SU-DHL-6 (cell line): ENCODE results near the gene NT5DC1.

ENCODE experiments used
- H2AFZ ChIP-seq: fragments of 200-600 bp; sonication (generic); 2 replicates; pipeline ENCODE4 v1.6.1; 2014; ENCODE audit warnings: low read depth, mild to moderate bottlenecking, moderate library complexity, mixed read lengths, antibody characterized with exemption, low read length; ENCODE audit not compliant: severe bottlenecking
- H3F3A ChIP-seq: fragments of 200-600 bp; shearing (Covaris generic); 2 replicates; pipeline ENCODE4 v1.6.0; 2016; ENCODE audit warnings: antibody characterized with exemption, mild to moderate bottlenecking; ENCODE audit not compliant: insufficient read depth
- H3K27ac ChIP-seq: fragments of 200-600 bp; sonication (generic); 2 replicates; pipeline ENCODE4 v1.5.1; 2016; ENCODE audit warnings: low read depth, mild to moderate bottlenecking, low read length, moderate library complexity, mixed read lengths
- H3K27me3 ChIP-seq: fragments of 200-600 bp; sonication (generic), shearing (Covaris generic); 2 replicates; pipeline ENCODE4 v1.6.0; 2014; ENCODE audit warnings: mild to moderate bottlenecking, low read length
- H3K36me3 ChIP-seq: fragments of 200-600 bp; sonication (generic); 2 replicates; pipeline ENCODE4 v1.6.1; 2014; ENCODE audit warnings: mild to moderate bottlenecking, low read length, mixed read lengths
- H3K4me2 ChIP-seq: fragments of 300-600, 200-600 bp; shearing (Covaris generic), sonication (generic); 2 replicates; pipeline ENCODE4 v1.6.0; 2014; ENCODE audit warnings: low read length, low read depth, mild to moderate bottlenecking; ENCODE audit not compliant: poor library complexity, severe bottlenecking
- H3K4me3 ChIP-seq: fragments of 200-600 bp; sonication (generic); 2 replicates; pipeline ENCODE4 v1.5.1; 2014; ENCODE audit warnings: antibody characterized with exemption, low read length, mild to moderate bottlenecking, mixed read lengths; ENCODE audit not compliant: insufficient read depth, poor library complexity, severe bottlenecking
- H3K79me2 ChIP-seq: fragments of 200-600 bp; sonication (generic); 2 replicates; pipeline ENCODE4 v1.6.1; 2014; ENCODE audit warnings: mild to moderate bottlenecking, low read length, moderate library complexity; ENCODE audit not compliant: insufficient read depth
- H3K9ac ChIP-seq: fragments of 200-600 bp; sonication (generic); 2 replicates; pipeline ENCODE4 v1.7.0; 2014; ENCODE audit warnings: mild to moderate bottlenecking, low read length
- H3K9me2 ChIP-seq: fragments of 200-600 bp; sonication (generic); replicated peaks from 2 replicates; pipeline ENCODE4 v1.6.1; 2014; ENCODE audit warnings: low read length; ENCODE audit not compliant: insufficient read depth
- H3K9me3 ChIP-seq: fragments of 200-600 bp; sonication (generic); 2 replicates; pipeline ENCODE4 v1.6.1; 2014; ENCODE audit warnings: low read length, mixed read lengths; ENCODE audit not compliant: insufficient read depth
- H4K20me1 ChIP-seq: fragments of 200-600 bp; sonication (generic); 2 replicates; pipeline ENCODE4 v1.6.1; 2014; ENCODE audit warnings: low read depth, mild to moderate bottlenecking, antibody characterized with exemption, low read length, moderate library complexity, mixed read lengths
- CTCF ChIP-seq: fragments of 200-600 bp; sonication (generic); IDR thresholded peaks from one replicate; pipeline ENCODE4 v1.5.1; 2017; ENCODE audit warnings: antibody characterized with exemption, mild to moderate bottlenecking, low read length, moderate library complexity; ENCODE audit not compliant: insufficient read depth, poor library complexity, severe bottlenecking
- EZH2phosphoT487 ChIP-seq: fragments of 200-600 bp; sonication (generic), shearing (Covaris generic); conservative IDR thresholded peaks from 2 replicates; pipeline ENCODE4 v1.6.1; 2018; ENCODE audit warnings: mild to moderate bottlenecking, antibody characterized with exemption, low read length, moderate library complexity, mixed read lengths

NT5DC1 gene

GRCh38 chr6:116279232-116280160 is 178.8 kb downstream of the NT5DC1 start, which contains the start of gene TSPYL1:
TSS of gene TSPYL1 (minus strand) at chr6:116279930. CDS start at chr6:116279830, 100 bp downstream.
- Histone ChIP-seq H2AFZ (peak within 1 kb of the TSS; percentile 85), H4K20me1 (peaks cover 18% of the 10 kb centered on the region), H3K9me2 (no peaks in the 10 kb centered on the region), H3K27me3 (no peaks in the 10 kb centered on the region), H3K27ac (peak within 1 kb of the TSS; percentile 75), H3K36me3 (no peaks in the 10 kb centered on the region), H3K4me2 (peak within 1 kb of the TSS; percentile 78), H3K4me3 (peak within 1 kb of the TSS; percentile 76), H3K79me2 (peaks cover 50% of the 10 kb centered on the region), H3K9ac (peak within 1 kb of the TSS; percentile 77), H3K9me3 (no peaks in the 10 kb centered on the region), H3F3A (peaks cover 7% of the 10 kb centered on the region; the same call in 1 of the 2 replicates)
- TF ChIP-seq EZH2phosphoT487 (no peak), CTCF (peak; percentile 16)

GRCh38 chr6:116280161-116280932 is 179.7 kb downstream of the NT5DC1 start:
- Histone ChIP-seq H3K9me2 (no peaks in the 10 kb centered on the region), H3F3A (no peaks in the 10 kb centered on the region), H2AFZ (peak overlapping the region; percentile 85), H3K27me3 (no peaks in the 10 kb centered on the region), H3K27ac (no peak overlapping the region), H3K4me3 (peak overlapping the region; percentile 76), H3K9me3 (no peaks in the 10 kb centered on the region), H3K9ac (peak overlapping the region; percentile 77), H4K20me1 (peaks cover 18% of the 10 kb centered on the region), H3K36me3 (no peaks in the 10 kb centered on the region), H3K4me2 (peak overlapping the region; percentile 78), H3K79me2 (peaks cover 42% of the 10 kb centered on the region)
- TF ChIP-seq EZH2phosphoT487 (no peak), CTCF (no peak)

- Histone ChIP-seq H3K9me3 (no peaks in the 10 kb centered on the region), H4K20me1 (peaks cover 18% of the 10 kb centered on the region), H3F3A (no peaks in the 10 kb centered on the region), H3K79me2 (peaks cover 36% of the 10 kb centered on the region), H3K4me2 (peak overlapping the region; percentile 78), H3K27me3 (no peaks in the 10 kb centered on the region), H2AFZ (no peak overlapping the region), H3K9ac (no peak overlapping the region), H3K27ac (no peak overlapping the region), H3K9me2 (no peaks in the 10 kb centered on the region), H3K4me3 (no peak overlapping the region), H3K36me3 (no peaks in the 10 kb centered on the region)
- TF ChIP-seq EZH2phosphoT487 (no peak), CTCF (no peak)
Observed at GRCh38 chr6:116280933-116281316, 180.3 kb downstream of the NT5DC1 start.
